HG03095 (cell line): ENCODE results near the gene ADGRE1.
"Not testable (repeated sequence)": the region's sequence is repeated elsewhere in the genome, so short reads cannot be mapped to it uniquely, and the experiment has no call there.

Source experiments
- ATAC-seq: cut with Tn5 transposase; IDR thresholded peaks from one replicate; pipeline ENCODE4 v1.9.1; 2021; ENCODE audit warnings: moderate library complexity; ENCODE audit not compliant: unreplicated experiment

Gene ADGRE1, protein sequence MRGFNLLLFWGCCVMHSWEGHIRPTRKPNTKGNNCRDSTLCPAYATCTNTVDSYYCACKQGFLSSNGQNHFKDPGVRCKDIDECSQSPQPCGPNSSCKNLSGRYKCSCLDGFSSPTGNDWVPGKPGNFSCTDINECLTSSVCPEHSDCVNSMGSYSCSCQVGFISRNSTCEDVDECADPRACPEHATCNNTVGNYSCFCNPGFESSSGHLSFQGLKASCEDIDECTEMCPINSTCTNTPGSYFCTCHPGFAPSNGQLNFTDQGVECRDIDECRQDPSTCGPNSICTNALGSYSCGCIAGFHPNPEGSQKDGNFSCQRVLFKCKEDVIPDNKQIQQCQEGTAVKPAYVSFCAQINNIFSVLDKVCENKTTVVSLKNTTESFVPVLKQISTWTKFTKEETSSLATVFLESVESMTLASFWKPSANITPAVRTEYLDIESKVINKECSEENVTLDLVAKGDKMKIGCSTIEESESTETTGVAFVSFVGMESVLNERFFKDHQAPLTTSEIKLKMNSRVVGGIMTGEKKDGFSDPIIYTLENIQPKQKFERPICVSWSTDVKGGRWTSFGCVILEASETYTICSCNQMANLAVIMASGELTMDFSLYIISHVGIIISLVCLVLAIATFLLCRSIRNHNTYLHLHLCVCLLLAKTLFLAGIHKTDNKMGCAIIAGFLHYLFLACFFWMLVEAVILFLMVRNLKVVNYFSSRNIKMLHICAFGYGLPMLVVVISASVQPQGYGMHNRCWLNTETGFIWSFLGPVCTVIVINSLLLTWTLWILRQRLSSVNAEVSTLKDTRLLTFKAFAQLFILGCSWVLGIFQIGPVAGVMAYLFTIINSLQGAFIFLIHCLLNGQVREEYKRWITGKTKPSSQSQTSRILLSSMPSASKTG

DNA sequence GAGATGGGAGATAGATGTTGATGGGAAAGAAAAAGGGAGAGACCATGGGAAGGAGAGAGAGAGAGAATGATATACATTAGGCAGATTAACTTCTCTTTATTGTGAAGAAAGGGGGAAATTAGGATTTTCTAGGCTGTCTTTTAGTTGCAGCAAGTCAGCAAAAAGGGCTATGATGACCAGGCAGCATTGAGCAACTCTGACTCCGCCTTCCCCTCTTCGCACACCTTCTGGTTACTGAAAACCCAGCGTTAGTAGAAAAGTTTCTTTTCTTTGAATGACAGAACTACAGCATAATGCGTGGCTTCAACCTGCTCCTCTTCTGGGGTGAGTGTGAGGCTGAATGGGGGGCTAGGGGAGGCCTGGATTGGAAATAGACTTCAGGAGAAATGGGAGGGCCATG lies at the start of gene ADGRE1:
TSS of gene ADGRE1 (plus strand) at position 264 of the 400 bp plus-strand sequence. CDS start at position 294, 30 bp downstream.
- ATAC-seq: no peak

DNA sequence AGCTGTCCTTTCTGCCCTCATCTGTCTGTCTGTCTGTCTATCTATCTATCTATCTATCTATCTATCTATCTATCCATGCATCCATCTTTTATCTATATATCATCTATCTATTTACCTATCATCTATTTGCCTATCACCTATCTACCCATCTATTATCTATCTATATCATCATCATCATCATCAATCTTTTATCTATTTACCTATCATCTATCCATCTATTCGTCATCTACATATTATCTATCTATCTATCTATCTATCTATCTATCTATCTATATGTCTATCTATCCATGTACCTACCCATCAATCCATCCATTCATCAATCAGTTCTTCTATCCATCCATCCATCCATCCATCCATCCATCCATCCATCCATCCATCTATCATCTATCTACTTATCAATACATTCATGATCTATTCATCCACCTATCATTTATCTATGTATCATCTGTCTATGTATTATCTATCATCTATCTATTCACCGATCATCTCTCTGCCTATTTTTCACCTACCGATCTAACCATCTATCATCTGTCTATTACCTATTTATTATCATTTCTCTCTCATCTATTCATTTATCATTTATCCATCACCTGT lies 49.2 kb upstream of the ADGRE1 start:
- ATAC-seq: no peak

DNA sequence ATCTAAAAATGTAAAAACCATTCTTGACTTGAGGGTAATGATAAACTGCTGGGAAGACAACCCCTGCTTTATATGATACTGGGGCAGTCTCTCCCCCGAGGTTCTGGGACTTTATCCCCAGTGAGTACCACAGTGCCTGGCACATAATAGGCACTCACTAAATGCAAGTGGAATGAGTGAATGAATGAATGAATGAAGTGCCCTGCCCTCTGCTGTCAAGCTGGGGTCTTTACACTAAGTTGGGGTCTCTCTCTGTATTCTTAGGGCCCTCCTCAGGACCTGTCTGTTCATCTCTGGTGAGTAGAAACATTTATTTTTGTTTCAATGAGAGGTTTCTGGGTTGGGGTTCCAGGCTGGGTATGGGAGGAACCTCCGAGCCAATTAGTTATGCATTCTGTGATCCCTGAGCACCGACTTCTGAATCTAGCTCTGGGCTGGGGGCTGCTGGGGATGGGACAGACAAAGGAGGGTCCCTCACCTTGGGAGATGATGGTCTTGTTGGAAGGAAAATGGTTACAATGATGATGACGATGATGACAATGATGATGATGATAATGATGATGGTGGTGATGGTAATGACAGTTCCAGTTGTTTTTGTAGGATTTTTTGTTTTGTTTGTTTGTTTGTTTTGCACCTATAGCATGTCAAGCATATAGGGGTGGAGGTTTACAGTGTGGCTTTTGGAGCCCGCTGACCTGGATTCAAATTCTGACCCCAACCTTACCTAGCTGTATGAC lies 44.3 kb upstream of the ADGRE1 start:
- ATAC-seq: no peak

DNA sequence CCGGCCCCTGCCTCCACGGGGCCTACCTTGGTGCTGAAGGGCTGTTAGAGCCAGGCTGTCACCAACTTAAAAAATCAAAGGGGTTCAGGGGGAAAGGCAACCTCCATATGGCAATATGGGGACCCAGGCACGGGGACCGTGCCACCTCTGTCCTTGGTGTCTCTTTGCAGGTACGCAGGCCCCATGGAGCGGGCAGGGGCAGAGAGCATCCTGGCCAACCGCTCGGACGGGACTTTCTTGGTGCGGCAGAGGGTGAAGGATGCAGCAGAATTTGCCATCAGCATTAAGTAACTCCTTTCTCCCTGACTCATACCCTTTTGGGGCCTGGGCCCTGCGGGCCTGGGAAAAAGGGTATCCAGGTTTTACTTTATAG lies 39.6 kb upstream of the ADGRE1 start:
- no peak for ATAC-seq

DNA sequence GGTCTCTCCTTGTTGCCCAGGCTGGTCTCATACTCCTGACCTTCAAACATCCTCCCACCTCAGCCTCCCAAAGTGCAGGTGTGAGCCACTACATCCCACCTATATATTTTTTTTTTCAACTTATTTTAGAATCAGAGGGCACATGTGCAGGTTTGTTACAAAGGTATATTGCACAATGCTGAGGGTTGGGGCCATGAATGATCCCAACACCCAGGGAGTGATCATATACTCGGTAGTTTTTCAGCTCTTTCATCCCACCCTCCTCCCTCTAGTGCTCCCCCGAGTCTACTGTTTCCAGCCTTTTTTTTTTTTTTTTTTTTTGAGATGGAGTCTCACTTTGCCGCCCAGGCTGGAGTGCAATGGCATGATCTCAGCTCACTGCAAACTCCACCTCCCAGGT lies 38.4 kb upstream of the ADGRE1 start:
- ATAC-seq: no peak

DNA sequence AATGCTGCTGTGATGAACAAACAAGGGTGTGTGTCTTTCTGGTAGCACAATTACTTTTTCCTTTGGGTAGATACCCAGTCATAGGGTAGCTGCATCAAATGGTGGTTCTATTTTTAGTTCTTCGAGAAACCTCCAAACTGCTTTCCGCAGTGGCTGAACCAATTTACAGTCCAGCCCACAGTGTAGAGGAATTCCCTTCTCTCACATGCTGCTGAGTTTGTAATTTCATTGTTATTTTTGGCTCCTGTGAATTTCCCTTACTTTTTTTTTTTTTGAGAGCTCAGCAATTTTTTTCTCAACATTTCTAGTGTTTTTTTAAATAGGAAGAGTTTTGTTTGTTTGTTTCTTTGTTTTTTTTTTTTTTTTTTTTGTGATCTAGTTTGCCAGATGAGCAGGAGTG lies 37.5 kb upstream of the ADGRE1 start:
- no peak for ATAC-seq

DNA sequence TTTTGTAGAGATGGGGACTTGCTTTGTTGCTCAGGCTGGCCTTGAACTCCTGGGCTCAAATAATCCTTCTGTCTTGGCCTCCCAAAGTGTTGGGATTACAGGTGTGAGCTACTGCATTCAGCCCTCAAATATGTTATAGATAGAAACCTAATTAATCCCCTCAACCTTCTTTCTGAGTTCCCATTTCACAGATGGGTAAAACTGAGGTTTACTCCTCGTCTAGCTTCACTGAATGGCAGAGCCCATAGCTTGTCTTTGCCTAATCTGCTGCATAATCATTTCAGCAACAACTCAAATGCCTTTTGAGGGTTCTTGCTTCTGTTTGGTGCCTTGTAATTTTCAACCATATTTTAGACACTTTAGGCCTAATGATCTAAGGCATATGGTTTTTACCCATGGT lies 36.0 kb upstream of the ADGRE1 start:
- ATAC-seq: no peak

DNA sequence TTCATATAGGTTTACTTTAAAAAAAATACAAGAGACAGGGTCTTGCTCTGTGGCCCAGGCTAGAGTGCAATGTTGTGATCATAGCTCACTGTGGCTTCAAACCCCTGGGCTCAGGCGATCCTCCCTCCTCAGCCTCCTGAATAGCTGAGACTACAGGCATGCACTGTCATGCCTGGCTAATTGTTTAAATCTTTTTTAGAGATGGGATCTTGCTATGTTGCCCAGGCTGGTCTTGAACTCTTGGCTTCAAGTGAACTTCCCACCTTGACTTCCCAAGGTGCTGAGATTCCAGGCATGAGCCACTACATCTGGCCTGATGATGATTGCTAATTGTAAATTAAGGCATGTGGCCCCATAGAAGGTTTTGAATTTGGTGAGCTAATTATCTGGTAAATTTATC lies 35.4 kb upstream of the ADGRE1 start:
- no peak for ATAC-seq

DNA sequence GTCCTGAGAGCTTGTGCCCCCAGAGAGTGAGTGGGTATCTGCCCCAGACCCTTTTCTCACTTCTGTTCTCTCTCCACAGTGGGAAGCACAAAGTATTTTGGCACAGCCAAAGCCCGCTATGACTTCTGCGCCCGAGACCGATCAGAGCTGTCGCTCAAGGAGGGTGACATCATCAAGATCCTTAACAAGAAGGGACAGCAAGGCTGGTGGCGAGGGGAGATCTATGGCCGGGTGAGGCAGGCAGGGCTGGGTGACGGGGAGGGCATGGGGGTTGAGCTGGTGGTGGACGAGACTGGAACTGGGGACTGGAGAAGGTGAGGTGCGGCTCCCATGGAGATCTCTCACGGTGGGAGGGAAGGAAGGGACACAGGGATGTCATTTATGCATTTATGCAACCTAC lies 33.5 kb upstream of the ADGRE1 start:
- ATAC-seq: no peak

DNA sequence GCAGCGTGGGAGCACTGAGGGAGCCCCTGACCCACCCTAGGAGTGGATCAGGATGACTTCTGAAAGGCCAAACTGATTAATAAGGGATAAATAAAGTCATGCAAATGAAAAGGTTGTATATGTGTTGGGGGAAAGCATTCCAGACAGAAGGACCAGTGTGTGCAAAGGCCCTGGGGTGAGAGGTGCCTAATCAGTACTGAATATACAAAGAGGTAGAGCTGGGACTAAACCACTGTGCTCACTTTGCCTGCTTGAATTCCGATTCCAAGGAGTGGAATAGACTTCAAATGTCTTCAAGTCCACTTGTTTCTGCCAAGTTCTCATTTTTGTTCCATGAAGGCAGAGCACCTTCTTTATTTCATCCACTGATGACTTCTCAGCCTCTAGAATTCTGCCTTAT lies 32.6 kb upstream of the ADGRE1 start:
- ATAC-seq: no peak

DNA sequence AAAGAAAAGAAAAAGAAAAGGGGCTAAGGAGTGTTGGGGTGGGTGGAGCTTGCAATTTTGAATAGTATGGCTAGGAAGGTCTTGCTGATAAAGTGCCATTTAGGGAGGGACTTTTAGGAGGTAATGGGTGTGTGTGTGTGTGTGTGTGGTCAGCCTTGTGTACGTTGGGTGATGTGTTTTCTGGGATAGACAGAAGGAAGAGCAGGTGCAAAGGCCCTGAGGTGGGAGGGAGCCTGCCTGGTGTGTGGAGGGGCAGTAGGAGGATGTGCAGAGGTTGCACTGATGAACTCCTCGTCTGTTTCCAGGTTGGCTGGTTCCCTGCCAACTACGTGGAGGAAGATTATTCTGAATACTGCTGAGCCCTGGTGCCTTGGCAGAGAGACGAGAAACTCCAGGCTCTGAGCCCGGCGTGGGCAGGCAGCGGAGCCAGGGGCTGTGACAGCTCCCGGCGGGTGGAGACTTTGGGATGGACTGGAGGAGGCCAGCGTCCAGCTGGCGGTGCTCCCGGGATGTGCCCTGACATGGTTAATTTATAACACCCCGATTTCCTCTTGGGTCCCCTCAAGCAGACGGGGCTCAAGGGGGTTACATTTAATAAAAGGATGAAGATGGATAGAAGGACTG lies 30.5 kb upstream of the ADGRE1 start:
- no peak for ATAC-seq

DNA sequence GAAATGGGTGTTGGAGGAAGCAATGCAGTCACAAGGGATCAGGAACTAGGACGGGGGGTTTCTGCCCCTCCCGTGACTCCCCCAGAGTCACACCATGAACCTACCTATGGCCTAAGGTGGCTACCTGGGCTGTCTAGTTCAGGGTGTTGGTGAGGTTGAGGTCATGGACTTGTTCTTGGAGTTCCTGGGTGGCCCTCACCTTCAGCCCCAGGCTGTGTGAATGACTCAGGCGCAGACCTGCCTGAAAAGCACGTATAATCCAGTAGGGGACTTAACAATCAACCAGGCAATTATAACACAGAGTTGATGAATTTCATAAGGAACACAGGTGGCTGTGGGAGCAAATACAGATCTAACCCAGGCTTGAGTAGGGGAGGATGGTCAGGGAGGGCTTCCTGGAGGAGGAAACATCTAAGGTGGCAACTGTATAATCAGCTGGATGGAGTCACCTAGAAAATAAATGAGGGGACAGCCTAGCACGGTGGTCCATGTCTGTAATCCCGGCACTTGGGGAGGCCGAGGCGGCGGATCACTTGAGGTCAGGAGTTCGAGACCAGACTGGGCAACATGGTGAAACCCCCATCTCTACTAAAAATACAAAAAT lies 25.6 kb upstream of the ADGRE1 start:
- no peak for ATAC-seq

DNA sequence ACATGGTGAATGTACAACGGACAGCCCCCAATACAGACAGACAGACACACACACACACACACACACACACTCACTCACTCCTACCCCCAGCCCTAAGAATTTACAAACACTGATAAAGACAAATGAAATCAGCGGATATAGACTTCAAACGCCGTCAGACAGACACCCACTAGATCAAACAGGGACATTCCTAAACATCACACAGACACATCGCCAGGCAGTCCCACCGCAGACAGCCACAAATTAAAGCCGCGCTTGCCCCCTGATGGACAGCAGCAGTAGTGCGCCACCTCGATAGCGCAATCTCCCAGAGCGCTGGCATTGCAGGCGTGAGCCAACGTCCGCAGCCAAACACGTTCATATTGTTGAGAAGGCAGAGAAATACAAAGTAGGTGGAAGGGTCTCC lies 24.7 kb upstream of the ADGRE1 start:
- no peak for ATAC-seq

DNA sequence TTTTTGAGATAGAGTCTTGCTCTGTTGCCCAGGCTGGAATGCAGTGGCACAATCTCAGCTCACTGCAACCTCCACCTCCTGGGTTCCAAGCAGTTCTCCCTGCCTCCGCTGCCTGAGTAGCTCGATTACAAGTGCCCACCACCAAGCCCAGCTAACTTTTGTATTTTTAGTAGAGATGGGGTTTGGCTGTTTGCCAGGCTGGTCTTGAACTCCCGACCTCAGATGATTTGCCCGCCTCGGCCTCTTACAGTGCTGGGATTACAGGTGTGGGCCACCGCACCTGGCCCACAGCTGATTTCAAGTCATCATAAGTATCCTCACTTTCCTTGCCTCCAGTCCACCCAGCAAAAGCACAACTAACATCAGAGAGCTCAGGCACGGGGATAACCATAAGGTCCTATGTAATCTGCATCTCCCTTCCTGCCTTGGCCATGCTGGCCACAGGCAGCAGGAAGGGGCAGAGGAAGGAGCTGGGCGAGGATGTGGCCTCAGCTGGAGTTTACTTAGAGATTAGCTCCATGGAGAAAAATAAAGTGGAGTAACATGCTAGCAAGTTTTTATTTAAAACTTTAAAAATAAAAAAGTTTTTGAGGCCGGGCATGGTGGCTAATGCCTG lies 22.9 kb upstream of the ADGRE1 start:
- ATAC-seq: no peak

DNA sequence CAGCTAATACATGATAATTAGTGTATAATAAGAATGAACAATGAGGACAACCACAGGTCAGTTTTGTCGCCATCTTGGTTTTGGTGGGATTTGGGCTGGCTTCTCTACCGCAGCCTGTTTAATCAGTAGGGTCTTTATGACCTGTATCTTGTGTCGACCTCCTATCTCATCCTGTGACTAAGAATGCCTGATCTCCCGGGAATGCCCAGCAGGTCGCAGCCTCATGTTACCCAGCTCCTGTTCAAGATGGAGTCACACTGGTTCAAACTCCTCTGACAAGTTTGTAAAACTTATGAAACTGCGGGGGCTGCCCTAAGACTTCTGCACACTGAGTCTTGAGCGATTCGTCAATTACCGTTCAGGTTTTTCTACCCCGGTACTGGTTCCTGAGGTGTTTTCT lies 21.5 kb upstream of the ADGRE1 start:
- no peak for ATAC-seq

DNA sequence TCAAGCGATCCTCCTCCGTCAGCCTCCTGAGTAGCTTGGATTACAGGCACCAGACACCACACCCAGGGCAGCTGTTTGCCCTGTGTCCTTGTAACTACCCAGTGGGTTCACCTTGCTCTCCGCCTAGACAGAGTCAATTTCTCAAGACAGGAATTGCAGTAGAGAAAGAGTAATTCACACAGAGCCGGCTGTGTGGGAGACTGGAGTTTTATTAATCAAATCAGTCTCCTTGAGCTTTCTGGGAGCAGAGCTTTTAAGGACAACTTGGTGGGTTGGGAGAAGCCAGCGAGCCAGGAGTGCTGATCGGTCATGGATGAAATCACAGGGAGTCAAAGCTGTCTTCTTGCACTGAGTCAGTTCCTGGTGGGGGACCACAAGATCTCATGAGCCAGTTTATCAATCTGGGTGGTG lies 20.6 kb upstream of the ADGRE1 start:
- ATAC-seq: no peak

DNA sequence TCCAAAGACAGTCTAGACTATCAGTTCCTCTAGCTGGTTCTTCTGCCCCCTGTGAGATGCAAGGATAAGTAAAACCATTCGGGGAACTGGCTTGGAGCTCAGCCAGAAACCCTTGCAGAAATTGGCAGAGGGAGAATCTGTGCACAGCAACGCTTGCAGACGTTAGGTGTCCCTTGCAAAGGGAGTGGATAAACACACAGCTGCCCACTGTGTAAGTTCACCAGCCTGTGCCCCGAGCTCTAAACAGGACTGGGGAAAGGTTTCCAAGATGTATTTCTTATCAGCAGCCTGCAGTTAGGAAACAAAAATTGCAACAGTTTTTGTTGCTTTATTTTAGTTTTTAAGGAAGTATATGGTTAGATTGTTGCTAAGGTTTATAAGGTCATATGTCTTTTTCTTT lies 19.0 kb upstream of the ADGRE1 start:
- ATAC-seq: no peak

DNA sequence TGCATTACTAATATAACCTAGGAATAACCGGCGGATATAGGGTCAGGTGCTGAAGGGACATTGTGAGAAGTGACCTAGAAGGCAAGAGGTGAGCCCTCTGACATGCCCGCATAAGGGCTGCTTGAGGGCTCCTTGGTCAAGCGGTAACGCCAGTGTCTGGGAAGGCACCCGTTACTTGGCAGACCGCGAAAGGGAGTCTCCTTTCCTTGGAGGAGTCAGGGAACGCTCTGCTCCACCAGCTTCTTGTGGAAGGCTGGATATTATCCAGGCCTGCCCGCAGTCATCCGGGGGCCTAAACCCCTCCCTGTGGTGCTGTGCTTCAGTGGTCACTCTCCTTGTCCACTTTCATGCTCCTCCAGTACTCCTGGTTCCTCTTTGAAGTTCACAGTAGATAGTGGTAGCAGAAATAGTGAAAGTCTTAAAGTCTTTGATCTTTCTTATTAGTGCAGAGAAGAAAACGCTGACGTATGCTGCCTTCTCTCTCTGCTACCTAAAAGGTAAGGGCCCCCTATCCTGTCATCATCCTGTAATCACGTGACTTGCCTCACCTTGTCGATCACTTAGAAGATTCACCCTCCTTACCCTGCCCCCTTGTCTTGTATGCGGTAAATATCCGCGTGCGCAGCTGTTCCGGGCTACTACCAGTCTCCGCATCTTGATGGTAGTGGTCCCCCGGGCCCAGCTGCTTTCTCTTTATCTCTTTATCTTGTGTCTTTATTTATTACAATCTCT lies 18.1 kb upstream of the ADGRE1 start:
- not testable (repeated sequence) for ATAC-seq
